Liver (tissue), 9 donors: Measurements from ENCODE around the gene EPB41L4A. TPM values are rescaled to one million over a fixed set of nuclear protein-coding genes. Genes with fewer than 3 reads are reported as not detected.

Experiments
- DNase-seq: peaks from one replicate; pipeline ENCODE4 v3.0.0-alpha.2; 2017; ENCODE audit warnings: low spot score
- H3K27ac ChIP-seq, 2 donors: one replicate each; pipeline ENCODE4 v1.7.0; 2013; ENCODE audit warnings: inconsistent platforms in 2 of 2, low read length in 2 of 2, control low read depth in 1 of 2, low read depth in 1 of 2, mild to moderate bottlenecking in 1 of 2
- H3K27me3 ChIP-seq, 4 donors: one replicate each; pipeline versions ENCODE4 v1.6.1 to v1.7.0; 2013; ENCODE audit warnings: low read length in 3 of 4, inconsistent platforms in 1 of 4, mild to moderate bottlenecking in 1 of 4, moderate library complexity in 1 of 4; ENCODE audit not compliant: control insufficient read depth in 4 of 4, insufficient read depth in 4 of 4
- H3K36me3 ChIP-seq, 4 donors: one replicate each; pipeline versions ENCODE4 v1.6.1 to v1.7.0; 2013; ENCODE audit warnings: low read length in 3 of 4, mild to moderate bottlenecking in 3 of 4, low read depth in 1 of 4, moderate library complexity in 1 of 4; ENCODE audit not compliant: control insufficient read depth in 4 of 4, insufficient read depth in 3 of 4
- H3K4me1 ChIP-seq, 4 donors: one replicate each; pipeline versions ENCODE4 v1.6.1 to v1.7.0; 2013; ENCODE audit warnings: low read length in 3 of 4, mild to moderate bottlenecking in 3 of 4, moderate library complexity in 1 of 4; ENCODE audit not compliant: control insufficient read depth in 4 of 4, insufficient read depth in 4 of 4
- H3K4me3 ChIP-seq, 3 donors: one replicate each; pipeline versions ENCODE4 v1.6.1 to v1.7.0; 2013; ENCODE audit warnings: low read length in 3 of 3, control low read depth in 1 of 3, low read depth in 1 of 3, mild to moderate bottlenecking in 1 of 3
- H3K9ac ChIP-seq, 2 donors: one replicate each; pipeline ENCODE4 v1.7.0; 2013; ENCODE audit warnings: low read length in 2 of 2, mild to moderate bottlenecking in 2 of 2, moderate library complexity in 2 of 2, control low read depth in 1 of 2, low read depth in 1 of 2
- H3K9me3 ChIP-seq, 4 donors: one replicate each; pipeline versions ENCODE4 v1.6.1 to v1.7.0; 2013; ENCODE audit warnings: low read length in 3 of 4; ENCODE audit not compliant: control insufficient read depth in 4 of 4
- CTCF ChIP-seq: fragments of 150-350 bp; IDR thresholded peaks from 2 replicates; pipeline ENCODE4 v1.5.1; 2017; ENCODE audit warnings: improper control_type of control experiment, low read depth, low read length; ENCODE audit not compliant: missing input control
- EGR1 ChIP-seq, 2 donors: IDR thresholded peaks; 2 replicates each; pipeline ENCODE4 v1.6.1; 2016 to 2018; ENCODE audit warnings: antibody characterized with exemption in 2 of 2, low read depth in 2 of 2
- FOXA1 ChIP-seq: IDR thresholded peaks from 2 replicates; pipeline ENCODE4 v1.6.1; 2016; ENCODE audit warnings: antibody characterized with exemption
- FOXA2 ChIP-seq: IDR thresholded peaks from 2 replicates; pipeline ENCODE4 v1.6.1; 2016; ENCODE audit warnings: antibody characterized with exemption
- HNF4A ChIP-seq, 2 donors: conservative IDR thresholded peaks; 2 replicates each; pipeline ENCODE4 v1.6.1; 2016; ENCODE audit warnings: antibody characterized with exemption in 2 of 2, mild to moderate bottlenecking in 2 of 2
- HNF4G ChIP-seq: IDR thresholded peaks from 2 replicates; pipeline ENCODE4 v1.6.1; 2016; ENCODE audit warnings: antibody characterized with exemption
- MAX ChIP-seq: IDR thresholded peaks from 2 replicates; pipeline ENCODE4 v1.6.1; 2016; ENCODE audit warnings: antibody characterized with exemption
- RAD21 ChIP-seq, 2 donors: IDR thresholded peaks; 2 replicates each; pipeline ENCODE4 v1.6.1; 2016; ENCODE audit warnings: antibody characterized with exemption in 2 of 2, mild to moderate bottlenecking in 2 of 2
- ZBTB33 ChIP-seq: IDR thresholded peaks from 2 replicates; pipeline ENCODE4 v1.6.1; 2016; ENCODE audit warnings: antibody characterized with exemption
- WGBS: extraction: QIAGEN DNeasy Blood & Tissue Kit; methylation state at CpG from one replicate; pipeline ENCODE4 v1.1.7; 2013; 5-methylcytosine and 5-hydroxymethylcytosine counted together
- polyA plus RNA-seq, 2 donors: library from polyadenylated mRNA; stranded (reverse) in 1 of 2; unstranded in 1 of 2; fragments of 200-250 nt in 1 of 2; fragments of >200 nt in 1 of 2; fragmentation: Nextera tagmentation in 1 of 2; extraction: Ambion mirVana in 1 of 2; gene quantifications; one replicate each; pipeline versions ENCODE4 v1.2.1 to v1.2.3, GENCODE V29; 2013 to 2015
- total RNA-seq, 2 donors: library from RNA; depleted of rRNA; stranded (reverse); fragments of >200 nt; gene quantifications; one replicate each; pipeline ENCODE4 v1.2.3, GENCODE V29; 2014
- TF ChIP-seq, protein P1 (sequence below): IDR thresholded peaks from 2 replicates; pipeline ENCODE4 v1.6.1; 2016; ENCODE audit warnings: antibody characterized with exemption, mild to moderate bottlenecking
- donor health status: healthy.
- donor health status: healthy.
- donor health status: healthy.
- donor health status: healthy.
- donor health status: healthy.

The EPB41L4A gene
- total and polyA plus RNA-seq, 4 donors: 1.1 to 8.0 (median 3.9) TPM

DNA sequence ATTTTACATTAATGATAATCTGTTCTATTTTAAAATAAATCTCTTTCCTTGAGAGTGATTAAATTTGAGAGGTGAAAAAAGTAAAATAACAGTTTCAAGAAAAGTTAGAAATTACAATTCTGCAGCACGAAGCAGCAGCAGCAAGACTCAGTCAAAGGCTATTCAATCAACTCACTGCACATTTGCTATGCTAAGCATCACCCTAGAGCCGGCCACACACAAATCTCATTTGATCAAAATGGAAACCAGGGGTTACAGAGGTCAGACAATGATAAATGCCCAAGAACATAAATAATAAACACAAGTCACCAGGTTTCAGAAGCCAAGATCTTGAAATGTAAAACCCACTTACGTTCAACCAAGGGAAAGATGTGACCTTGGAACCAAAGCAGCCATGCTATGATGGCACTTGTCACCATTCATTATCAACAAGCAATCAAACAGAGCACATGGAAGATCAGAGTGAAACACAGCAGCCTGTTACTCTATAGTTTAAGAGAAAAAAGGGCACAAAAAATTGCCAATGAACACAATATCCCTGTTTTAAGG lies 136.0 kb downstream of the EPB41L4A start:
- Histone ChIP-seq H3K9me3 (no peaks in the 10 kb centered on the region), H3K27ac (no peak overlapping the region), H3K4me1 (no peaks in the 10 kb centered on the region), H3K4me3 (no peak overlapping the region), H3K36me3 (no peaks in the 10 kb centered on the region), H3K9ac (no peak overlapping the region), H3K27me3 (no peaks in the 10 kb centered on the region)
- 87% methylated on average over 3 of the region's 3 CpGs for WGBS
- no peak for DNase-seq
- TF ChIP-seq HNF4A (conservative IDR thresholded peaks at IDR 0.05): no peak
- no peak for TF ChIP-seq RAD21 (IDR thresholded peaks at IDR 0.05)
- TF ChIP-seq, protein P1, sequence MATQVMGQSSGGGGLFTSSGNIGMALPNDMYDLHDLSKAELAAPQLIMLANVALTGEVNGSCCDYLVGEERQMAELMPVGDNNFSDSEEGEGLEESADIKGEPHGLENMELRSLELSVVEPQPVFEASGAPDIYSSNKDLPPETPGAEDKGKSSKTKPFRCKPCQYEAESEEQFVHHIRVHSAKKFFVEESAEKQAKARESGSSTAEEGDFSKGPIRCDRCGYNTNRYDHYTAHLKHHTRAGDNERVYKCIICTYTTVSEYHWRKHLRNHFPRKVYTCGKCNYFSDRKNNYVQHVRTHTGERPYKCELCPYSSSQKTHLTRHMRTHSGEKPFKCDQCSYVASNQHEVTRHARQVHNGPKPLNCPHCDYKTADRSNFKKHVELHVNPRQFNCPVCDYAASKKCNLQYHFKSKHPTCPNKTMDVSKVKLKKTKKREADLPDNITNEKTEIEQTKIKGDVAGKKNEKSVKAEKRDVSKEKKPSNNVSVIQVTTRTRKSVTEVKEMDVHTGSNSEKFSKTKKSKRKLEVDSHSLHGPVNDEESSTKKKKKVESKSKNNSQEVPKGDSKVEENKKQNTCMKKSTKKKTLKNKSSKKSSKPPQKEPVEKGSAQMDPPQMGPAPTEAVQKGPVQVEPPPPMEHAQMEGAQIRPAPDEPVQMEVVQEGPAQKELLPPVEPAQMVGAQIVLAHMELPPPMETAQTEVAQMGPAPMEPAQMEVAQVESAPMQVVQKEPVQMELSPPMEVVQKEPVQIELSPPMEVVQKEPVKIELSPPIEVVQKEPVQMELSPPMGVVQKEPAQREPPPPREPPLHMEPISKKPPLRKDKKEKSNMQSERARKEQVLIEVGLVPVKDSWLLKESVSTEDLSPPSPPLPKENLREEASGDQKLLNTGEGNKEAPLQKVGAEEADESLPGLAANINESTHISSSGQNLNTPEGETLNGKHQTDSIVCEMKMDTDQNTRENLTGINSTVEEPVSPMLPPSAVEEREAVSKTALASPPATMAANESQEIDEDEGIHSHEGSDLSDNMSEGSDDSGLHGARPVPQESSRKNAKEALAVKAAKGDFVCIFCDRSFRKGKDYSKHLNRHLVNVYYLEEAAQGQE: no peak
- TF ChIP-seq ZBTB33: no peak
- TF ChIP-seq FOXA1: no peak

DNA sequence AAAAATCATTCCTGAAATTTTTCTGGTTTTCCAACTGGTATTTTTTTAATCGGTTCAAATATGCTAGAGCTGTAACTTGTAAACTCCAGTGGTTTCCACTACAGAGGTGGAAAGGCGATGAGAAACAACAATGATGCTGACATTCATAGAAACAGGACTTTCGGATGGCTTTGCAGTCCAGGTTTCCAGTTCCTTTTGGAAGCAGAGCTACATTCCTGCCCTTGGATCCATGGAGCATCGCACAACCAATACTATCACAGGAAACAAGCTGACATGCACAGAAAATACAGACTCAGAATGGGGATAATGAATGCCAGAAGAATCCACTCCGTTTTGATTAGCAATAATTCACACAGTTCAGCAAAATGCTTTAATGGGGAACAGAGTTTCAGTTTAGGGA lies 140.0 kb downstream of the EPB41L4A start:
- Histone ChIP-seq H3K27ac (no peak overlapping the region), H3K9me3 (no peaks in the 10 kb centered on the region), H3K4me3 (no peak overlapping the region), H3K4me1 (no peaks in the 10 kb centered on the region), H3K9ac (no peak overlapping the region), H3K36me3 (no peaks in the 10 kb centered on the region), H3K27me3 (no peaks in the 10 kb centered on the region)
- WGBS: 81% methylated on average over 5 of the region's 5 CpGs
- no peak for DNase-seq
- TF ChIP-seq MAX (no peak), FOXA2 (no peak), HNF4G (no peak), ZBTB33 (no peak), EGR1 (IDR thresholded peaks at IDR 0.05; ENCODE audit: low read depth in 2 of 2) (no peak), HNF4A (conservative IDR thresholded peaks at IDR 0.05) (no peak), CTCF (no peak)
